HepG2 (cell line): ENCODE results near the gene EPHA1. TPM values are rescaled to one million over a fixed set of nuclear protein-coding genes. Genes with fewer than 3 reads are reported as not detected.

Experiments
- ATAC-seq: fragments of 200-7000 bp; cut with Tn5 transposase; 3 replicates; pipeline ENCODE4 v1.9.1; 2020; ENCODE audit warnings: mild to moderate bottlenecking, moderate library complexity
- BruUV-seq: library from RNA; stranded (reverse); fragments of 400-500 nt; replicated peaks from 2 replicates; lab custom pipeline; 2021; lab: Mats Ljungman, UMichigan
- CTCF ChIA-PET: fragments of 300-600 bp; formaldehyde crosslinking; extraction: SDS; loops from one replicate; lab custom pipeline; 2021; ENCODE audit warnings: low total read pairs, inconsistent platforms, low intra/inter-chr PET ratio; lab: Yijun Ruan, JAX
- POLR2A ChIA-PET: fragments of 350-600 bp; sonication (Branson Sonifier 250); formaldehyde crosslinking; loops from one replicate; lab custom pipeline; 2020; ENCODE audit warnings: antibody characterized with exemption, inconsistent platforms; lab: Yijun Ruan, JAX
- DNase-seq: peaks from one replicate; pipeline ENCODE4 v3.0.0-alpha.2; 2015; ENCODE audit warnings: low spot score
- FAIRE-seq: peaks from 3 replicates; lab custom pipeline; 2011; peaks lifted over from hg19 to GRCh38; lab: Jason Lieb, UNC
- H2AFZ ChIP-seq: one replicate; pipeline ENCODE4 v1.6.1; 2011; ENCODE audit warnings: low read length, inconsistent platforms
- H3K27ac ChIP-seq: fragments of 300-600 bp; 3 replicates; pipeline ENCODE4 v1.8.0; 2011; ENCODE audit warnings: mixed run types, mild to moderate bottlenecking, mixed read lengths, low read length, inconsistent platforms; ENCODE audit not compliant: insufficient read depth; ENCODE audit errors: extremely low read length
- H3K27me3 ChIP-seq, 2 experiments: fragments of 200-600 bp in 1 of 2; 2 replicates in 1 of 2; 3 replicates in 1 of 2; pipeline versions ENCODE4 v1.6.0 to v1.8.0; 2011; ENCODE audit warnings: low read length in 2 of 2, mild to moderate bottlenecking in 2 of 2, moderate library complexity in 2 of 2, inconsistent platforms in 1 of 2; ENCODE audit not compliant: insufficient read depth in 2 of 2, control insufficient read depth in 1 of 2
- H3K36me3 ChIP-seq, 2 experiments: fragments of 200-600 bp in 1 of 2; replicated peaks in 1 of 2; 2 replicates in 1 of 2; 3 replicates in 1 of 2; pipeline versions ENCODE4 v1.5.1 to v1.8.0; 2011; ENCODE audit warnings: low read length in 2 of 2, inconsistent platforms in 1 of 2; ENCODE audit not compliant: insufficient read depth in 2 of 2, control insufficient read depth in 1 of 2
- H3K4me1 ChIP-seq: 2 replicates; pipeline ENCODE4 v1.5.1; 2012; ENCODE audit warnings: low read length, inconsistent platforms; ENCODE audit not compliant: insufficient read depth
- H3K4me2 ChIP-seq: 2 replicates; pipeline ENCODE4 v1.6.0; 2011; ENCODE audit warnings: low read depth, low read length, inconsistent platforms
- H3K4me3 ChIP-seq, 3 experiments: fragments of 200-600 bp in 1 of 3; sonication (generic), shearing (Covaris generic) in 1 of 3; replicated peaks in 1 of 3; 2 replicates each; pipeline ENCODE4 v1.5.1; 2011 to 2016; ENCODE audit warnings: low read length in 3 of 3, inconsistent platforms in 2 of 3, low read depth in 2 of 3, mild to moderate bottlenecking in 2 of 3, control low read depth in 1 of 3, mixed read lengths in 1 of 3; ENCODE audit not compliant: insufficient read depth in 1 of 3
- H3K79me2 ChIP-seq: one replicate; pipeline ENCODE4 v1.6.1; 2011; ENCODE audit warnings: low read length, inconsistent platforms; ENCODE audit not compliant: insufficient read depth
- H3K9ac ChIP-seq: 2 replicates; pipeline ENCODE4 v1.6.0; 2011; ENCODE audit warnings: mild to moderate bottlenecking, low read depth, low read length, inconsistent platforms; ENCODE audit not compliant: insufficient read depth
- H3K9me3 ChIP-seq: 2 replicates; pipeline ENCODE4 v1.5.1; 2012; ENCODE audit warnings: mild to moderate bottlenecking, low read length
- H4K20me1 ChIP-seq: 2 replicates; pipeline ENCODE4 v1.6.0; 2011; ENCODE audit warnings: inconsistent platforms, mild to moderate bottlenecking, low read length, moderate library complexity; ENCODE audit not compliant: insufficient read depth
- AHDC1 ChIP-seq: sonication (generic); formaldehyde crosslinking; IDR thresholded peaks from 2 replicates; pipeline ENCODE4 v1.5.1; 2020; ENCODE audit warnings: mild to moderate bottlenecking, missing genetic modification reagents, borderline replicate concordance
- E2F5 ChIP-seq: sonication (generic); formaldehyde crosslinking; conservative IDR thresholded peaks from 2 replicates; pipeline ENCODE4 v1.4.0; 2020; ENCODE audit warnings: missing genetic modification reagents
- GATAD2A ChIP-seq: IDR thresholded peaks from 2 replicates; pipeline ENCODE4 v1.6.1; 2016
- PREB ChIP-seq: sonication (generic); formaldehyde crosslinking; IDR thresholded peaks from 2 replicates; pipeline ENCODE4 v1.4.0; 2020; ENCODE audit warnings: missing genetic modification reagents
- RBAK ChIP-seq: sonication (generic); formaldehyde crosslinking; IDR thresholded peaks from 2 replicates; pipeline ENCODE4 v1.5.1; 2020; ENCODE audit warnings: mild to moderate bottlenecking, missing genetic modification reagents
- TP53 ChIP-seq: sonication (generic); formaldehyde crosslinking; conservative IDR thresholded peaks from 2 replicates; pipeline ENCODE4 v1.4.0; 2020; ENCODE audit warnings: missing genetic modification reagents
- ZNF570 ChIP-seq: sonication (generic); formaldehyde crosslinking; IDR thresholded peaks from 2 replicates; pipeline ENCODE4 v1.4.0; 2020; ENCODE audit warnings: mild to moderate bottlenecking, missing genetic modification reagents, borderline replicate concordance
- ZNF639 ChIP-seq: conservative IDR thresholded peaks from 2 replicates; pipeline ENCODE4 v1.6.1; 2018; ENCODE audit warnings: missing genetic modification reagents
- WGBS: methylation state at CpG from one replicate; pipeline ENCODE4 v1.1.6; 2017; ENCODE audit warnings: low lambda C conversion rate; 5-methylcytosine and 5-hydroxymethylcytosine counted together
- in situ Hi-C: cut with HindIII; loops from 2 replicates; pipeline ENCODE4 v1.10.0; 2017; ENCODE audit warnings: low pct_unique_long_range_greater_than_20kb; ENCODE audit not compliant: extremely low pct_ligation_motif_present
- intact Hi-C: fragments of 100-400 bp; cut with micrococcal nuclease; formaldehyde crosslinking; loops from one replicate; pipeline ENCODE4 v1.10.0; 2022; ENCODE audit not compliant: unreplicated experiment
- polyA plus RNA-seq, 8 experiments: library from polyadenylated mRNA; depleted of rRNA in 3 of 8; stranded (reverse) in 7 of 8; unstranded in 1 of 8; fragments of >200 nt; fragmentation: Illumina TruSeq in 4 of 8; extraction: Trizol in 4 of 8; gene quantifications; 2 replicates each; pipeline versions ENCODE4 v1.2.1 to v1.2.3, GENCODE V29; 2011 to 2016; ENCODE audit warnings: low read depth in 4 of 8, missing spikeins in 1 of 8, mixed read lengths in 1 of 8; ENCODE audit not compliant: insufficient read depth in 1 of 8
- total RNA-seq, 5 experiments: library from RNA; depleted of rRNA; stranded (reverse); fragments of >200 nt; fragmentation: Illumina TruSeq; extraction: Trizol; gene quantifications; 2 replicates each; pipeline ENCODE4 v1.2.3, GENCODE V29; 2016; ENCODE audit warnings: low read depth in 1 of 5

Gene EPHA1
- total and polyA plus RNA-seq, 2 of the 13 experiments (the other 11 are each of a cell fraction or from before 2014, with no cell fraction given), result 4.6 to 17.1 TPM

- TF ChIP-seq AHDC1 (CRISPR knock-in tag) (no peak), GATAD2A (CRISPR knock-in tag) (no peak), E2F5 (CRISPR knock-in tag) (no peak)
These were observed 14.6 kb downstream of the EPHA1 start (continued) for GRCh38 chr7:143394068-143394467.

- CTCF ChIA-PET, result no interaction called here
- TF ChIP-seq RBAK (CRISPR knock-in tag) (no peak), TP53 (CRISPR knock-in tag) (no peak), PREB (CRISPR knock-in tag) (no peak), ZNF570 (CRISPR knock-in tag) (no peak), ZNF639 (CRISPR knock-in tag) (no peak)
These were observed 15.2 kb downstream of the EPHA1 start for GRCh38 chr7:143393267-143394041.

More at GRCh38 chr7:143393267-143394041, 15.2 kb downstream of the EPHA1 start:
- no peaks in the 10 kb centered on the region for H4K20me1 ChIP-seq
- no peaks in the 10 kb centered on the region for H3K79me2 ChIP-seq
- peak overlapping the region in 1 of 3 experiments; percentile 19; a peak in 2 of 6 replicates for H3K4me3 ChIP-seq
- peak overlapping the region; percentile 57 for H3K4me2 ChIP-seq
- H3K27me3 ChIP-seq, result no peaks in the 10 kb centered on the region
- WGBS, result 38% methylated on average over 7 of the region's 14 CpGs
- BruUV-seq, result no TSS peak
- peak; percentile 93 for FAIRE-seq
- POLR2A ChIA-PET, result interaction anchor here (0.9 to 3.3 kb wide), 7 partner anchors 9 to 130 kb away, joined by 4 to 15 read pairs (median 6); partner anchors contain the start of genes CASP2, EPHA1 and GSTK1
- peaks cover 9 to 16% of the 10 kb centered on the region in 2 experiments for H3K36me3 ChIP-seq
- no peak overlapping the region for H2AFZ ChIP-seq
- peak; percentile 87 for DNase-seq
- H3K27ac ChIP-seq, result peak overlapping the region; percentile 82
- intact Hi-C loops (loop anchor here (1.0 kb wide), 1 partner anchor 15 kb away; the partner anchor contains the start of gene EPHA1), in situ Hi-C loops (loop anchor here (25.0 kb wide), 1 partner anchor 519 kb away; the partner anchor contains the start of gene TCAF1)
- peaks cover 61% of the 10 kb centered on the region for H3K4me1 ChIP-seq
- ATAC-seq, result peak; percentile 53
- no peaks in the 10 kb centered on the region for H3K9me3 ChIP-seq
- H3K9ac ChIP-seq, result no peak overlapping the region; the same call in 1 of the 2 replicates
